Endothelial cell of umbilical vein (primary cell): Measurements from ENCODE around the gene UBXN2A. TPM values are rescaled to one million over a fixed set of nuclear protein-coding genes. Genes with fewer than 3 reads are reported as not detected.

Experiments used
- BruUV-seq: library from RNA; stranded (reverse); fragments of 400-500 nt; replicated peaks from 2 replicates; lab custom pipeline; 2021; lab: Mats Ljungman, UMichigan
- CTCF ChIA-PET: fragments of 300-600, 350-600 bp; sonication (Branson Sonifier 250); formaldehyde crosslinking; loops from one replicate; lab custom pipeline; 2021; ENCODE audit warnings: antibody characterized with exemption, inconsistent platforms; lab: Charles Lee
- POLR2A ChIA-PET: fragments of 300-600, 350-600 bp; sonication (Branson Sonifier 250); formaldehyde crosslinking; loops from one replicate; lab custom pipeline; 2021; ENCODE audit warnings: antibody characterized with exemption, inconsistent platforms; lab: Charles Lee
- DNase-seq: peaks from one replicate; pipeline ENCODE4 v3.0.0-alpha.2; 2011; ENCODE audit warnings: low read depth, low spot score
- FAIRE-seq: peaks from 2 replicates; lab custom pipeline; 2011; peaks lifted over from hg19 to GRCh38; lab: Jason Lieb, UNC
- H2AFZ ChIP-seq: 2 replicates; pipeline ENCODE4 v1.6.0; 2012; ENCODE audit warnings: low read depth, low read length, control low read depth, inconsistent platforms
- H3K27ac ChIP-seq: 2 replicates; pipeline ENCODE4 v1.5.1; 2011; ENCODE audit warnings: low read depth, mild to moderate bottlenecking, control low read depth, low read length, moderate library complexity; ENCODE audit not compliant: insufficient read depth
- H3K27me3 ChIP-seq, 2 experiments: 2 replicates each; pipeline versions ENCODE4 v1.6.0 to v1.6.1; 2011; ENCODE audit warnings: low read length in 2 of 2, mixed read lengths in 1 of 2; ENCODE audit not compliant: control insufficient read depth in 2 of 2, insufficient read depth in 2 of 2
- H3K36me3 ChIP-seq, 2 experiments: 2 replicates in 1 of 2; 3 replicates in 1 of 2; pipeline ENCODE4 v1.5.1; 2011; ENCODE audit warnings: low read length in 2 of 2, mild to moderate bottlenecking in 1 of 2, moderate library complexity in 1 of 2; ENCODE audit not compliant: control insufficient read depth in 2 of 2, insufficient read depth in 2 of 2; ENCODE audit errors: extremely low read depth in 1 of 2
- H3K4me1 ChIP-seq: 3 replicates; pipeline ENCODE4 v1.5.1; 2011; ENCODE audit warnings: mild to moderate bottlenecking, low read length; ENCODE audit not compliant: control insufficient read depth, insufficient read depth; ENCODE audit errors: extremely low read depth
- H3K4me2 ChIP-seq: 2 replicates; pipeline ENCODE4 v1.6.1; 2011; ENCODE audit warnings: low read length, control low read depth, mixed read lengths; ENCODE audit not compliant: insufficient read depth
- H3K4me3 ChIP-seq, 3 experiments: fragments of 200-600 bp in 1 of 3; sonication (generic), shearing (Covaris generic) in 1 of 3; replicated peaks in 1 of 3; 2 replicates each; pipeline ENCODE4 v1.5.1; 2011 to 2016; ENCODE audit warnings: control low read depth in 3 of 3, low read length in 3 of 3, mild to moderate bottlenecking in 2 of 3, inconsistent platforms in 1 of 3, low read depth in 1 of 3, moderate library complexity in 1 of 3; ENCODE audit not compliant: insufficient read depth in 1 of 3
- H3K79me2 ChIP-seq: 2 replicates; pipeline ENCODE4 v1.6.0; 2012; ENCODE audit warnings: low read length, inconsistent platforms; ENCODE audit not compliant: control insufficient read depth, insufficient read depth
- H3K9ac ChIP-seq: replicated peaks from 2 replicates; pipeline ENCODE3; 2011; ENCODE audit warnings: low read length, control low read depth; ENCODE audit not compliant: insufficient read depth; ENCODE audit errors: extremely low read depth
- H3K9me1 ChIP-seq: replicated peaks from 3 replicates; pipeline ENCODE4 v1.6.0; 2011; ENCODE audit warnings: mild to moderate bottlenecking, low read length; ENCODE audit not compliant: control insufficient read depth, insufficient read depth; ENCODE audit errors: extremely low read depth
- H3K9me3 ChIP-seq: replicated peaks from 2 replicates; pipeline ENCODE4 v1.5.1; 2012; ENCODE audit warnings: low read length, inconsistent platforms; ENCODE audit not compliant: control insufficient read depth, insufficient read depth
- H4K20me1 ChIP-seq: replicated peaks from 2 replicates; pipeline ENCODE3; 2011; ENCODE audit warnings: mild to moderate bottlenecking, low read length; ENCODE audit not compliant: control insufficient read depth, insufficient read depth; ENCODE audit errors: extremely low read depth
- EZH2 ChIP-seq: IDR thresholded peaks from 2 replicates; pipeline ENCODE4 v1.6.1; 2012; ENCODE audit warnings: borderline replicate concordance, low read depth, mild to moderate bottlenecking, moderate library complexity, low read length, inconsistent platforms; ENCODE audit not compliant: severe bottlenecking
- FOS ChIP-seq: IDR thresholded peaks from 2 replicates; pipeline ENCODE4 v1.6.1; 2011; ENCODE audit warnings: mild to moderate bottlenecking, low read length, moderate library complexity, borderline replicate concordance; ENCODE audit not compliant: insufficient read depth
- GATA2 ChIP-seq: IDR thresholded peaks from 2 replicates; pipeline ENCODE4 v1.7.0; 2011; ENCODE audit warnings: low read depth, mild to moderate bottlenecking, moderate library complexity, mixed read lengths, low read length; ENCODE audit not compliant: insufficient read length, insufficient read depth
- JUN ChIP-seq: IDR thresholded peaks from 2 replicates; pipeline ENCODE4 v1.6.1; 2011; ENCODE audit warnings: borderline replicate concordance, low read depth; ENCODE audit not compliant: insufficient read length, insufficient read depth
- MYC ChIP-seq: IDR thresholded peaks from one replicate; pipeline ENCODE4 v1.6.1; 2011; ENCODE audit warnings: mild to moderate bottlenecking, low read depth, low read length
- POLR2A ChIP-seq: IDR thresholded peaks from 2 replicates; pipeline ENCODE4 v1.6.1; 2012; ENCODE audit warnings: low read depth, mild to moderate bottlenecking, control low read depth, low read length
- POLR2AphosphoS5 ChIP-seq: IDR thresholded peaks from 2 replicates; pipeline ENCODE4 v1.6.1; 2012; ENCODE audit warnings: low read depth, mild to moderate bottlenecking, control low read depth, low read length, moderate library complexity; ENCODE audit not compliant: insufficient read depth
- dilution Hi-C: fragments of 300-500 bp; cut with MboI; formaldehyde crosslinking; loops from one replicate; pipeline ENCODE4 v1.15.0; 2019; ENCODE audit warnings: low sequenced_read_pairs; ENCODE audit not compliant: extremely low pct_ligation_motif_present
- intact Hi-C: fragments of 100-400 bp; cut with micrococcal nuclease; formaldehyde crosslinking; loops from one replicate; pipeline ENCODE4 v1.10.0; 2022
- polyA plus RNA-seq, 4 experiments: library from polyadenylated mRNA; depleted of rRNA in 3 of 4; stranded (reverse) in 3 of 4; unstranded in 1 of 4; fragments of >200 nt; gene quantifications; 2 replicates each; pipeline versions ENCODE4 v1.2.1 to v1.2.3, GENCODE V29; 2011 to 2012; ENCODE audit warnings: missing spikeins in 1 of 4
- total RNA-seq: library from RNA; stranded (reverse); gene quantifications from 2 replicates; pipeline ENCODE4 v1.2.3, GENCODE V29; 2021
- TF ChIP-seq, protein P1 (sequence below): IDR thresholded peaks from 2 replicates; pipeline ENCODE4 v1.6.1; 2011; ENCODE audit not compliant: insufficient read depth, insufficient read length
- TF ChIP-seq, protein P2 (sequence below), 2 donors: IDR thresholded peaks; 1 replicate in 1 of 2; 2 replicates in 1 of 2; pipeline ENCODE4 v1.5.1; 2011; ENCODE audit warnings: low read length in 2 of 2, mild to moderate bottlenecking in 2 of 2, moderate library complexity in 2 of 2, control low read depth in 1 of 2, inconsistent platforms in 1 of 2, low read depth in 1 of 2; ENCODE audit not compliant: insufficient read depth in 1 of 2; ENCODE audit errors: extremely low read depth in 1 of 2

UBXN2A gene
- total and polyA plus RNA-seq, 2 donors (not counting 3 experiments of a cell fraction or from before 2014, with no cell fraction given): 3.6 to 19.0 TPM

GRCh38 chr2:24007693-24008092, 67.4 kb downstream of the UBXN2A start:
- intact Hi-C loops: no loop called here
- Histone ChIP-seq H3K9ac (no peak overlapping the region), H3K9me3 (no peaks in the 10 kb centered on the region), H3K9me1 (no peaks in the 10 kb centered on the region), H3K79me2 (no peaks in the 10 kb centered on the region), H3K27ac (no peak overlapping the region), H4K20me1 (no peaks in the 10 kb centered on the region), H3K4me3 (no peak overlapping the region), H2AFZ (no peak overlapping the region), H3K4me1 (peaks cover 4% of the 10 kb centered on the region), H3K4me2 (no peak overlapping the region), H3K36me3 (no peaks in the 10 kb centered on the region), H3K27me3 (no peaks in the 10 kb centered on the region)
- ChIA-PET CTCF (no interaction called here), POLR2A (no interaction called here)
- BruUV-seq: no TSS peak
- no peak for FAIRE-seq
- dilution Hi-C loops: no loop called here
- no peak for TF ChIP-seq MYC
- no peak for TF ChIP-seq POLR2AphosphoS5
- TF ChIP-seq JUN: no peak
- TF ChIP-seq, protein P1, sequence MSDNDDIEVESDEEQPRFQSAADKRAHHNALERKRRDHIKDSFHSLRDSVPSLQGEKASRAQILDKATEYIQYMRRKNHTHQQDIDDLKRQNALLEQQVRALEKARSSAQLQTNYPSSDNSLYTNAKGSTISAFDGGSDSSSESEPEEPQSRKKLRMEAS: no peak
- TF ChIP-seq POLR2A: no peak
- no peak for TF ChIP-seq EZH2
- TF ChIP-seq, protein P2, sequence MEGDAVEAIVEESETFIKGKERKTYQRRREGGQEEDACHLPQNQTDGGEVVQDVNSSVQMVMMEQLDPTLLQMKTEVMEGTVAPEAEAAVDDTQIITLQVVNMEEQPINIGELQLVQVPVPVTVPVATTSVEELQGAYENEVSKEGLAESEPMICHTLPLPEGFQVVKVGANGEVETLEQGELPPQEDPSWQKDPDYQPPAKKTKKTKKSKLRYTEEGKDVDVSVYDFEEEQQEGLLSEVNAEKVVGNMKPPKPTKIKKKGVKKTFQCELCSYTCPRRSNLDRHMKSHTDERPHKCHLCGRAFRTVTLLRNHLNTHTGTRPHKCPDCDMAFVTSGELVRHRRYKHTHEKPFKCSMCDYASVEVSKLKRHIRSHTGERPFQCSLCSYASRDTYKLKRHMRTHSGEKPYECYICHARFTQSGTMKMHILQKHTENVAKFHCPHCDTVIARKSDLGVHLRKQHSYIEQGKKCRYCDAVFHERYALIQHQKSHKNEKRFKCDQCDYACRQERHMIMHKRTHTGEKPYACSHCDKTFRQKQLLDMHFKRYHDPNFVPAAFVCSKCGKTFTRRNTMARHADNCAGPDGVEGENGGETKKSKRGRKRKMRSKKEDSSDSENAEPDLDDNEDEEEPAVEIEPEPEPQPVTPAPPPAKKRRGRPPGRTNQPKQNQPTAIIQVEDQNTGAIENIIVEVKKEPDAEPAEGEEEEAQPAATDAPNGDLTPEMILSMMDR (IDR thresholded peaks at IDR 0.05; ENCODE audit: extremely low read depth in 1 of 2, insufficient read depth in 1 of 2, low read depth in 1 of 2, low read length in 2 of 2): no peak
- no peak for TF ChIP-seq GATA2
- no peak for TF ChIP-seq FOS
- DNase-seq: no peak
